GM12873 (cell line): Measurements from ENCODE around the gene KRT8.

Source experiments
- CTCF ChIP-seq: IDR thresholded peaks from 2 replicates; pipeline ENCODE4 v1.5.1; 2012; ENCODE audit warnings: low read depth, mild to moderate bottlenecking, moderate library complexity, low read length, control low read depth; ENCODE audit not compliant: insufficient read depth; ENCODE audit errors: missing control alignments

The KRT8 gene

GRCh38 chr12:52900166-52900895 lies 4.5 kb downstream of the KRT8 start:
- TF ChIP-seq CTCF: no peak

- TF ChIP-seq CTCF: no peak
Measured at GRCh38 chr12:52899338-52900035, 5.4 kb downstream of the KRT8 start.

- no peak for TF ChIP-seq CTCF
Measured at GRCh38 chr12:52896190-52897100, 8.4 kb downstream of the KRT8 start.

- TF ChIP-seq CTCF: no peak
Measured at GRCh38 chr12:52895726-52896189, 9.1 kb downstream of the KRT8 start.

- TF ChIP-seq CTCF: no peak
Measured at GRCh38 chr12:52892974-52893373, 11.9 kb downstream of the KRT8 start.

GRCh38 chr12:52892207-52892852 lies 12.5 kb downstream of the KRT8 start:
- TF ChIP-seq CTCF: no peak

- no peak for TF ChIP-seq CTCF
Measured at GRCh38 chr12:52891044-52891443, 13.8 kb downstream of the KRT8 start.
